Measurements from ENCODE around the gene MYEOV. TPM values are rescaled to one million over a fixed set of nuclear protein-coding genes. Genes with fewer than 3 reads are reported as not detected.

Gene MYEOV
- total RNA-seq, 4 donors from 2014 or later, result 1.1 TPM; not detected in 3

DNA sequence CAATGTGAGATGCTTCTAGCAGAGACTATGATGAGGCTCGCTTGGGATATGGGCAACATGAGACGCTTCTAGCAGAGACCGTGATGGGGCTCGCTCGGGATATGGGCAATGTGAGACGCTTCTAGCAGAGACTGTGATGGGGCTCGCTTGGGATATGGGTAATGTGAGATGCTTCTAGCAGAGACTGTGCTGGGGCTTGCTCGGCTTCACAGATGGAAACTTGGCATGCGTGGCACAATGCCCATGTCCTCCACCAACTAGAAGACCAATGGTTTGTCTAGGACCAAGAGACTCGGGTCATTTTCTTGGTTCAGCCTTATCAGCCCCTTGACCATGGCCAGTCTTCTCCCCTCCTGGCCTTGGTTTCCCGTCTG lies 7.1 kb downstream of the MYEOV start:
- Histone ChIP-seq H3K9me3 (no peaks in the 10 kb centered on the region), H3K4me3 (no peak overlapping the region), H3K4me1 (peaks cover 17 to 19% of the 10 kb centered on the region in 2 donors), H3K27me3 (no peaks in the 10 kb centered on the region), H3K27ac (no peak overlapping the region), H3K36me3 (no peaks in the 10 kb centered on the region)
- DNase-seq (no peak), ATAC-seq (no peak)
- intact Hi-C loops (cut with DNase I; ENCODE audit: low total_unique reads), result no loop called here
- TF ChIP-seq POLR2A (IDR thresholded peaks at IDR 0.05), result no peak
- TF ChIP-seq, protein P1, sequence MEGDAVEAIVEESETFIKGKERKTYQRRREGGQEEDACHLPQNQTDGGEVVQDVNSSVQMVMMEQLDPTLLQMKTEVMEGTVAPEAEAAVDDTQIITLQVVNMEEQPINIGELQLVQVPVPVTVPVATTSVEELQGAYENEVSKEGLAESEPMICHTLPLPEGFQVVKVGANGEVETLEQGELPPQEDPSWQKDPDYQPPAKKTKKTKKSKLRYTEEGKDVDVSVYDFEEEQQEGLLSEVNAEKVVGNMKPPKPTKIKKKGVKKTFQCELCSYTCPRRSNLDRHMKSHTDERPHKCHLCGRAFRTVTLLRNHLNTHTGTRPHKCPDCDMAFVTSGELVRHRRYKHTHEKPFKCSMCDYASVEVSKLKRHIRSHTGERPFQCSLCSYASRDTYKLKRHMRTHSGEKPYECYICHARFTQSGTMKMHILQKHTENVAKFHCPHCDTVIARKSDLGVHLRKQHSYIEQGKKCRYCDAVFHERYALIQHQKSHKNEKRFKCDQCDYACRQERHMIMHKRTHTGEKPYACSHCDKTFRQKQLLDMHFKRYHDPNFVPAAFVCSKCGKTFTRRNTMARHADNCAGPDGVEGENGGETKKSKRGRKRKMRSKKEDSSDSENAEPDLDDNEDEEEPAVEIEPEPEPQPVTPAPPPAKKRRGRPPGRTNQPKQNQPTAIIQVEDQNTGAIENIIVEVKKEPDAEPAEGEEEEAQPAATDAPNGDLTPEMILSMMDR (IDR thresholded peaks at IDR 0.05 in 4 of 5, conservative IDR thresholded peaks at IDR 0.05 in 1 of 5), result no peak
- in situ Hi-C loops (cut with MboI; ENCODE audit: low sequenced_read_pairs in 4 of 4), result no loop called here

GRCh38 chr11:69301455-69302401 lies 7.8 kb downstream of the MYEOV start:
- ATAC-seq, result no peak
- no peak overlapping the region for H3K27ac ChIP-seq
- no peaks in the 10 kb centered on the region for H3K36me3 ChIP-seq
- in situ Hi-C loops (cut with MboI; ENCODE audit: low sequenced_read_pairs in 4 of 4) (no loop called here), intact Hi-C loops (cut with DNase I; ENCODE audit: low total_unique reads) (no loop called here)
- DNase-seq, result no peak
- no peaks in the 10 kb centered on the region for H3K27me3 ChIP-seq
- TF ChIP-seq POLR2A (IDR thresholded peaks at IDR 0.05), result no peak
- TF ChIP-seq, protein P1 (IDR thresholded peaks at IDR 0.05 in 4 of 5, conservative IDR thresholded peaks at IDR 0.05 in 1 of 5), result no peak
- peaks cover 11 to 17% of the 10 kb centered on the region in 2 donors for H3K4me1 ChIP-seq
- H3K4me3 ChIP-seq, result no peak overlapping the region
- no peaks in the 10 kb centered on the region for H3K9me3 ChIP-seq

GRCh38 chr11:69302447-69303020 lies 8.6 kb downstream of the MYEOV start:
- intact Hi-C loops (cut with DNase I; ENCODE audit: low total_unique reads) (no loop called here), in situ Hi-C loops (cut with MboI; ENCODE audit: low sequenced_read_pairs in 4 of 4) (no loop called here)
- H3K36me3 ChIP-seq, result no peaks in the 10 kb centered on the region
- TF ChIP-seq POLR2A (IDR thresholded peaks at IDR 0.05), result no peak
- TF ChIP-seq, protein P1 (IDR thresholded peaks at IDR 0.05 in 4 of 5, conservative IDR thresholded peaks at IDR 0.05 in 1 of 5), result no peak
- peaks cover 7 to 11% of the 10 kb centered on the region in 2 donors for H3K4me1 ChIP-seq
- no peak for ATAC-seq
- H3K9me3 ChIP-seq, result no peaks in the 10 kb centered on the region
- H3K27me3 ChIP-seq, result no peaks in the 10 kb centered on the region
- H3K27ac ChIP-seq, result no peak overlapping the region
- no peak for DNase-seq
- H3K4me3 ChIP-seq, result no peak overlapping the region

GRCh38 chr11:69303427-69303826 lies 9.5 kb downstream of the MYEOV start:
- in situ Hi-C loops (cut with MboI; ENCODE audit: low sequenced_read_pairs in 4 of 4) (no loop called here), intact Hi-C loops (cut with DNase I; ENCODE audit: low total_unique reads) (no loop called here)

More at GRCh38 chr11:69303427-69303826, 9.5 kb downstream of the MYEOV start:
- Histone ChIP-seq H3K36me3 (no peaks in the 10 kb centered on the region), H3K27ac (no peak overlapping the region), H3K4me3 (no peak overlapping the region), H3K9me3 (no peaks in the 10 kb centered on the region), H3K4me1 (peaks cover 0 to 3% of the 10 kb centered on the region in 2 donors), H3K27me3 (no peaks in the 10 kb centered on the region)
- TF ChIP-seq POLR2A (IDR thresholded peaks at IDR 0.05), result no peak
- TF ChIP-seq, protein P1 (IDR thresholded peaks at IDR 0.05 in 4 of 5, conservative IDR thresholded peaks at IDR 0.05 in 1 of 5), result no peak
- no peak for ATAC-seq
- DNase-seq, result no peak

All from gastrocnemius medialis (tissue), 4 donors.